Thyroid gland (tissue), 4 donors: Measurements from ENCODE around the gene CTXN2. TPM values are rescaled to one million over a fixed set of nuclear protein-coding genes. Genes with fewer than 3 reads are reported as not detected.
A peak's percentile ranks its signal among the peaks of the same experiment; 100 is the strongest.

Source experiments
- DNase-seq, 2 donors: peaks; one replicate each; pipeline ENCODE4 v3.0.0-alpha.2; 2019
- H3K27ac ChIP-seq, 3 donors: fragments of 200-600 bp; sonication (generic); 1 replicate in 2 of 3; 2 replicates in 1 of 3; pipeline ENCODE4 v1.5.1; 2016 to 2019; ENCODE audit warnings: mild to moderate bottlenecking in 1 of 3, moderate library complexity in 1 of 3
- H3K27me3 ChIP-seq: fragments of 200-600 bp; sonication (generic); one replicate; pipeline ENCODE4 v1.5.1; 2019
- H3K36me3 ChIP-seq, 2 donors: fragments of 200-600 bp; sonication (generic); one replicate each; pipeline ENCODE4 v1.5.1; 2016 to 2019
- H3K4me1 ChIP-seq, 2 donors: fragments of 200-600 bp; sonication (generic); one replicate each; pipeline ENCODE4 v1.5.1; 2017 to 2019
- H3K4me3 ChIP-seq, 3 donors: fragments of 200-600 bp; sonication (generic); replicated peaks in 1 of 3; 1 replicate in 2 of 3; 2 replicates in 1 of 3; pipeline ENCODE4 v1.5.1; 2016; ENCODE audit warnings: mild to moderate bottlenecking in 1 of 3
- H3K9me3 ChIP-seq: fragments of 200-600 bp; sonication (generic); one replicate; pipeline ENCODE4 v1.5.1; 2017
- CTCF ChIP-seq, 6 experiments: fragments of 200-600 bp in 3 of 6; fragments of 450-650 bp in 3 of 6; sonication (generic) in 3 of 6; IDR thresholded peaks; one replicate each; pipeline ENCODE4 v1.5.1; 2016 to 2019; ENCODE audit warnings: antibody characterized with exemption in 6 of 6, mild to moderate bottlenecking in 2 of 6, inconsistent platforms in 1 of 6, moderate library complexity in 1 of 6
- POLR2A ChIP-seq, 2 donors: fragments of 450-650 bp; IDR thresholded peaks; one replicate each; pipeline ENCODE4 v1.6.1; 2017; ENCODE audit warnings: antibody characterized with exemption in 2 of 2, mild to moderate bottlenecking in 2 of 2, moderate library complexity in 1 of 2
- WGBS, 2 donors: methylation state at CpG; one replicate each; pipeline ENCODE4 v1.1.5; 2017; 5-methylcytosine and 5-hydroxymethylcytosine counted together
- intact Hi-C: fragments of 100-400 bp; cut with DNase I; formaldehyde crosslinking; loops from one replicate; pipeline ENCODE4 v1.15.1; 2023
- total RNA-seq, 4 donors: library from RNA; depleted of rRNA; stranded (reverse); fragments of >200 nt; gene quantifications; one replicate each; pipeline ENCODE4 v1.2.3, GENCODE V29; 2016

The CTXN2 gene
- total RNA-seq, 4 donors from 2014 or later = not detected

DNA sequence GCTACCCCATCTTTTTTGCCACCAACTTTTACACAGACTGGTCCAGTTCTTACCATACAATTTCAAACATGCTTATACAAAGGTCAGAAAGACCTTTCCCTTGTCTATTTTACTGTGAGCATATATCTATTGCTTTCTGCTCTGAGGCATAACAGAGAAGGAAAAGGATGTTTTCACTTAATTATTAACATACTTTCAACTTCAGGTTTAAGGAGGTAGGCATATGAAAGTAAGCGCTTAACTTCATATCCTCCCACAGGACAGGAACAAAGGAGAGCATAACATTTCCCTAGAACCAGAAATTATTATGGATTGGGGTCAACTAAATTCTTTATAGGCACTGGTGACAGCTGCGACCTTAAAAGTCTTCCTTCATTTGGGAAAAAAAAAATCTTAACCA lies 14.5 kb upstream of the CTXN2 start:
- Histone ChIP-seq H3K4me1 (peaks cover 0 to 12% of the 10 kb centered on the region in 2 donors), H3K4me3 (no peak overlapping the region), H3K36me3 (no peaks in the 10 kb centered on the region), H3K27me3 (no peaks in the 10 kb centered on the region), H3K27ac (no peak overlapping the region), H3K9me3 (no peaks in the 10 kb centered on the region)
- WGBS, 2 donors = 79 to 84% methylated on average over 2 of the region's 2 CpGs
- no peak for DNase-seq
- TF ChIP-seq POLR2A (IDR thresholded peaks at IDR 0.05) = no peak
- no peak for TF ChIP-seq CTCF (IDR thresholded peaks at IDR 0.05)
- intact Hi-C loops = no loop called here

GRCh38 chr15:48177383-48177765 lies 14.1 kb upstream of the CTXN2 start:
- peak in 1 of 2 donors; percentile 1 for DNase-seq
- peak overlapping the region; percentile 5 to 70 (median 36) for H3K4me3 ChIP-seq
- peaks cover 0 to 12% of the 10 kb centered on the region in 2 donors for H3K4me1 ChIP-seq
- intact Hi-C loops = no loop called here
- WGBS, 2 donors = 5 to 8% methylated on average over 10 of the region's 10 CpGs
- no peaks in the 10 kb centered on the region for H3K27me3 ChIP-seq
- no peaks in the 10 kb centered on the region for H3K36me3 ChIP-seq
- no peaks in the 10 kb centered on the region for H3K9me3 ChIP-seq
- no peak overlapping the region for H3K27ac ChIP-seq
- TF ChIP-seq CTCF (IDR thresholded peaks at IDR 0.05) (no peak), POLR2A (IDR thresholded peaks at IDR 0.05) (no peak)

GRCh38 chr15:48177766-48178647 lies 13.5 kb upstream of the CTXN2 start, which contains the start of gene MYEF2:
MYEF2 (minus strand) TSS chr15:48178295; CDS start chr15:48178237, 58 bp downstream.
- H3K27ac ChIP-seq = no peak within 1 kb of the TSS
- TF ChIP-seq POLR2A (IDR thresholded peaks at IDR 0.05) = peak in 1 of 2 donors; percentile 14
- TF ChIP-seq CTCF (IDR thresholded peaks at IDR 0.05) = peak in 1 of 6 experiments; percentile 25
- H3K4me1 ChIP-seq = peaks cover 0 to 12% of the 10 kb centered on the region in 2 donors
- H3K27me3 ChIP-seq = no peaks in the 10 kb centered on the region
- WGBS, 2 donors = 3 to 23% methylated on average over 9 to 26 of the region's 71 CpGs
- no peaks in the 10 kb centered on the region for H3K9me3 ChIP-seq
- H3K4me3 ChIP-seq = peak within 1 kb of the TSS; percentile 5 to 70 (median 36)
- DNase-seq = peak; percentile 66 to 76
- H3K36me3 ChIP-seq = no peaks in the 10 kb centered on the region
- intact Hi-C loops = no loop called here

- DNase-seq = no peak
- Histone ChIP-seq H3K27me3 (no peaks in the 10 kb centered on the region), H3K36me3 (no peaks in the 10 kb centered on the region), H3K9me3 (no peaks in the 10 kb centered on the region), H3K4me3 (no peak overlapping the region), H3K4me1 (peaks cover 0 to 12% of the 10 kb centered on the region in 2 donors), H3K27ac (no peak overlapping the region)
- WGBS, 2 donors = 85 to 93% methylated on average over 1 of the region's 1 CpG
- no peak for TF ChIP-seq POLR2A (IDR thresholded peaks at IDR 0.05)
- no peak for TF ChIP-seq CTCF (IDR thresholded peaks at IDR 0.05)
- intact Hi-C loops = no loop called here
These were observed 12.9 kb upstream of the CTXN2 start for GRCh38 chr15:48178648-48178931.

DNA sequence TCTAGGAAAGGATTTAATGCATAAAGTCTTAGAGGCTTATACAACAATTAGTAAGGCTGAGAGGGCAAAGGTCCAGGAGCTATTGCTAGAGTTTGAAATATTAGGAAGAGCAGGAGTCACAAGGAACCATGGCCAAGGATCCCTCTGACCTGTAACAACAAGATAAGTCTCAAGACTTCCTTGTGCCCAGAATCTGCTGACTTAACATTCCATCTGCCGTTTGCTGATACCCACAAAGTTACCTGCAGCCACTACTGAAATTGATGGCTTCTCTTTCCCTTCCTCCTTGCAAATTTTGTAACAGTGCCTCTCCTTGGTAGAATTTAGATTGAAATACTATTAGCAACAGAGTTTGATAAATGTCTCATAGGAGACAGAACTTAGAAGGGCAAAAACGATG lies 8.7 kb upstream of the CTXN2 start:
- TF ChIP-seq POLR2A (IDR thresholded peaks at IDR 0.05) = no peak
- TF ChIP-seq CTCF (IDR thresholded peaks at IDR 0.05) = no peak
- Histone ChIP-seq H3K9me3 (no peaks in the 10 kb centered on the region), H3K27me3 (no peaks in the 10 kb centered on the region), H3K36me3 (no peaks in the 10 kb centered on the region), H3K4me1 (peaks cover 0 to 9% of the 10 kb centered on the region in 2 donors), H3K27ac (no peak overlapping the region), H3K4me3 (no peak overlapping the region)
- no peak for DNase-seq
- intact Hi-C loops = no loop called here
- WGBS, 2 donors = 47 to 55% methylated on average over 2 of the region's 2 CpGs
